Muscle of back (tissue), 11 donors: ENCODE data around the gene RAB27B. TPM values are rescaled to one million over a fixed set of nuclear protein-coding genes. Genes with fewer than 3 reads are reported as not detected.

Experiments used
- DNase-seq, 3 donors: peaks; one replicate each; pipeline versions ENCODE4 v3.0.0 to v3.0.0-alpha.2; 2013
- polyA plus RNA-seq, 10 donors: library from polyadenylated mRNA; unstranded; fragments of 120-200 nt; gene quantifications; one replicate each; pipeline ENCODE4 v1.2.1, GENCODE V29; 2013; ENCODE audit not compliant: insufficient read length in 10 of 10

The RAB27B gene
- polyA plus RNA-seq, 10 donors, result 0.35 to 1.9 (median 0.91) TPM

DNA sequence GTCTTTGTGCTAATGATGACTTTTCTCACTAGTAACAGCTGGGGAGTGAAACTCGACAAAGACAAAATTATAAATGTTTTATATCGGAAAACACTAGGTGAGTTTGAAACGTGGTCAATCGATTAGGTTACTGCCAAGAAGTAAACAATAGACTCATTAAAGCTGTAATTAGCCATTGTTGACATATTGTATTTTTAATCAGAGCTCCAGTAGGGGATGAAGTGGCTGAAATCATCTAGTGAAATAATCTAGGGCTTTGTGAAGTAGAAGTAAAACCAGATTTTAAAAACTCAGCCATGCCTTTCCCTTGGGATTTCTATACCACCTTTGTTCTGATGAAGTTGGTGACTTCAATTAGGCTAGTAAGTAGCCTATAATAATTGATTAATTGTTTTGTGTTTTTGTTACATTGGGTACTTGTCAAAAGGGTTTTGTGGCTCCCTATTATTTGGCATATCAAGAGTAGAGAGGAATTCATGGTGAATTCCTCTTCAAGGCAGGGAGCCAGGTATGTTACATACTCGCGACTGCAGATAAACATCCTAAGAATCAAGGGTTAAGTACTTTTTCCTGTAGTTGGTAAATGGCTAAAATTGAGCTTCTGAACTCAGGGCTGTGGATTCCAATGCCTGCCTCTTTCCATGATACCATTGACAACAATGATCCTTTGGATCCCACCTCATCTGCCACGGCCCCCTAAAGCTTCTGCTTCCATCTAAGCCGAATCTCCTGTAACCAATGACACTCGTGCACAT, 31.6 kb downstream of the RAB27B start:
- no peak for DNase-seq

GRCh38 chr18:54860941-54861340, 32.7 kb downstream of the RAB27B start:
- no peak for DNase-seq

- no peak for DNase-seq
These were observed 38.9 kb downstream of the RAB27B start for GRCh38 chr18:54867131-54867530.

DNA sequence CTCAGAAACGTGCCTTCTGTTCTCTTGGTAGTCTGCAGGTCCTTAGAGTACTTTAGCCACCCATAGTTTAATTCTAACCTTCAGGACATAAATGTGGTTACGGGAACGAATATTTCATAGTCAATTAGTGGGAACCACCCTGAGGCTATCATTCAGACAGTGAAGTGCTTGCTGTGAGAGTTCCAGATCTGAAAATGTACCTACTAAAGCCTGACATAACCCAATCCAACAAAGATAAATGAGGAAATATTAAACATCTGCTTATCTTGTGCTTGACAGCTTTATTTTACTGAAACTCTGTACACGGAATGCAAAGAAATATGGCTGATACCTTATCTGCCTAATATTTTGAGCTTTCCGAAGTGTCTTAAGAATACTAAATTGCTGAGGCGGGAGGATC, 43.0 kb downstream of the RAB27B start:
- DNase-seq, result no peak

- DNase-seq, result no peak
These were observed 44.4 kb downstream of the RAB27B start for GRCh38 chr18:54872681-54873080.

DNA sequence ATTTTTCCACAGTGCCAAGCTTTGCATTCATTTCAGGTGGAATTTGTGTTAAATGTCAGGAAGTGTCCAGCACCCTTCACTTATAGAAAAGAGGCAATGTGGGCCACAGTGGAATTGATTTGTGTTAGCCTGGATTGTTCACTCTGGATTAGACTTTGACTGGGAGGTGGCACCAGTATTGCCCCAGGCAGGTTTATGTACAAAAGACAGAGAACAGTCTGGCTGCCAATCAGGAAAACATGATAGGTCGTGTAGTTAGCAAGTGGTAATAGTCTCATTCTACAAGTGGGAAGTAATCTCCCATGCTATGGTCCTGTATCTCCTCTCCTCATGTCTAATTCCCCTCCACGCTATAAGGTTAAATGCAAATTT, 45.6 kb downstream of the RAB27B start:
- DNase-seq, result no peak

- no peak for DNase-seq
These were observed 46.8 kb downstream of the RAB27B start for GRCh38 chr18:54875063-54875462.

DNA sequence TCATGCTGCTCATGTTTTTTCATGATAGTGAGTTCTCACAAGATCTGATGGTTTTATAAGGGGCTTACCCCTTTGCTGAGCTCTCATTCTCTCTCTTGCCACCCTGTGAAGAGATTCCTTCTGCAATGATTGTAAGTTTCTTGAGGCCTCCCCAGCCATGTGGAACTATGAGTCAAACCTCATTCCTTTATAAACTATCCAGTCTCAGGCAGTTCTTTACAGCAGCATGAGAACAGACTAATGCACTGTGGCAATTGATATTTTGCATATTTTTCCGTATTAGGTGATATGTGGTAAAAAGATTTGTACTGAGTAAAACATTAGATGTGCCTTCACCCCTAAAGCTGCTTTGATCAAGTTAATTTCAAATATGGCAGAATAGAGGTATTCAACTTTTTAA, 48.8 kb downstream of the RAB27B start:
- no peak for DNase-seq

- DNase-seq, result no peak
These were observed 49.9 kb downstream of the RAB27B start for GRCh38 chr18:54878159-54878622.

DNA sequence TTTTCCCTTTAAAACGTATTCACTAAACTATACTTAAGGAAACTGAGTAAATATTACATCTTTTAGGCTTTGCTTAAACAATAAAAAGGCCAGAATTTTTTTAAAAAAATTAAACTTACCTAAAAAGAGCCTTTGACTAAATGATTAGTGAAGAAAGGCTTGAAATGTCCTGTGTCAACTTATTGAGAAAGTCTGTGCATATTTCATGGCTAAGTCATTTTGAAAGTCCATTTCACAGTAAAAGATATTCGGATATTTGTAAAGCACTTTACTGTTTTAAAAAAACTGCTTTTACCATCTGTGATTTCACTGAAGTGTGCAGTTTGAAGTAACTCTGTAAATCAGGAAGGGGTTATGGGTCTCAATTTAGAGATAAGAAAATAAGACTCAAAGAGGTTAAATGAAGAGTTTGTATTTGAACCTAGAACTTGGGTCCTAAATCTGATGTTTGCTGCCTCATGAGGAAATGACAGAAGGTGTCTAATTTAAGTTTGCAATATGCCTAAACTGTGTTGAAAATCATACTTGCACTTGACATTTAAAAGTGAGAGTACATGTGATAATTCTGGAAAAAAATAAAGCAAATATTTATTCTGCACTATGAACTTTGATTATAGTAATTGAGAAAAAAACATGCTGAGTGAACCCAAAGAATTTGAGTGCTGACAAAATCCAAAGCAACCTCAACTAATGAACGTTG, 50.5 kb downstream of the RAB27B start:
- DNase-seq, result no peak

- no peak for DNase-seq
These were observed 51.4 kb downstream of the RAB27B start for GRCh38 chr18:54879691-54880090.

- DNase-seq, result peak in 2 of 3 donors; percentile 28 to 37
These were observed 52.3 kb downstream of the RAB27B start for GRCh38 chr18:54880395-54881105.

DNA sequence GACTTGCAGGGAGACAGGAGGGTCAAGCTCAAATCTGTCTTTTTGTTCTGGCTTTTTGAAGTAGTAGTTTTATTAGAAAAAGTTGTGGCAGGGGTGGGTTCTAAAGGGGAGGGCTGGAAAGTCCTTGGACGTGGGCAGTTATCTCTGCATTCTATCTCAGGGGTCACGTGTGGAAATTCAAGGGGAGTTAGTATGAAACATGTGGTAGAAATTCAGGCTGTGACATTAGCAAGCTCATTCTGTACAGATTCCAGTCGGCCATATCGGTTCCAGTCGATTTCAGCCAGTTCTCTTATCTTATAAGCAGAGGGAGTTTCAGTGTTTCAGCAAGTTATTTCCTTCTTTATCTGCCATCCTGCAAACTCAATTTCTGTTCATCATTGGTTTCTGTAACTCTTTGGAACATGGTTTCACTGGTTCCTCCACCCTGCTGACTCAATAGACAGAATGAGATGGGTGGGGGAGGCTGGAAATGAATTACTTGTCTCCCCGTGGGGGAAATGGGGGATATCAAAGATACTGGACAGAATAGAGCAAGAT, 53.0 kb downstream of the RAB27B start:
- DNase-seq, result peak in 1 of 3 donors; percentile 19

DNA sequence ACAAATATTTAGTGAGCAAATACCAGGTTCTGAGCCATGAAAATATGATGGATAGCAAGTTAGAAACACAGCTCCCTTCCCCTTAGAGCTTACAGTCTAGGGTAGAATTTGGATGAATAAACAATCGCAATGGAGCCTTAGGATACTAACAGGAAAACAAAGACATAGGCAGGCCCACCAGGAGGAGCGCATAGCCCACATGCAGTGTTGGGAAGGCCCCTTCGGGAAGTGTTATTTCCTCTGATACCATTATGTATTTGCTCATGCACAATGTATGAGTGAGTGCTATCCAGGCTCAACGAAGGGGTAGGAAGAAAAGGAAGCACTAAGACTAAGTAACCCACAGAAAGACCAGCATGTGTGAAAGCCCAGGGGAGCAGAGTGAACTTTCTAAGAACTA, 54.0 kb downstream of the RAB27B start:
- no peak for DNase-seq

DNA sequence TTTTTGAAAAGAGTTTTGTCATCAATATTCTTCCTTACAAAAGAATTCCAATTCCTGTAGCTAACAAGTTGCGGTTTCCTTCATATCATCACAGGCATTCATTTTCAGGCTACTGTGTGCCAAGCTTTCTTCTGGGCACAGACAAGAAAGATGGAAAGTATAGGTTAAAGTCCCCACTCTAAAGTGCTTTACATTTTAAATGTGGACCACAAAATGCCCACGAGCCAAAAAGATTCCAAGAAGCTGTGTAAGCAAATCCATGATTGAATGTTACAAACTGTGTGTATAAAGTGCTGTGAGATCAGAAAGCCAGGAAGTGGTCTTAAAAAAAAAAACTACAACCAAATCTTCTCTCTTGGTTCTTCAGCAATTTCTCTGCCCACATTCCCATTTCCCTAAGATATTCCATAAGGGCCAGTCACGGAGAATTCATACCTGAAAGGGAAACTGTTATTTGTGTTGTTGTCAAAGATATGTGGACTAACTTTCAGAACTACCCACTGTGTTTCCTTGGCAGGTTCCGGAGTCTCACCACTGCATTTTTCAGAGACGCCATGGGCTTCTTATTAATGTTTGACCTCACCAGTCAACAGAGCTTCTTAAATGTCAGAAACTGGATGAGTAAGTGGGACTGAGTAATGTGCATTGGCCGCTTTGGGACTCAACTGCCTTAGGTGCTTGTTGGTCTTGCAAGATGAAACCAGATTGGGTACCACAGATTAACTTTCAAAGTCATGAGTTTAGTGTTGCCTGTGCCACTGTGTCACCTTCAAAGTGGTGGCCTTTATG, 55.7 kb downstream of the RAB27B start:
- no peak for DNase-seq

- no peak for DNase-seq
These were observed 60.1 kb downstream of the RAB27B start for GRCh38 chr18:54888378-54888777.

GRCh38 chr18:54888933-54889332, 60.7 kb downstream of the RAB27B start:
- DNase-seq, result no peak

DNA sequence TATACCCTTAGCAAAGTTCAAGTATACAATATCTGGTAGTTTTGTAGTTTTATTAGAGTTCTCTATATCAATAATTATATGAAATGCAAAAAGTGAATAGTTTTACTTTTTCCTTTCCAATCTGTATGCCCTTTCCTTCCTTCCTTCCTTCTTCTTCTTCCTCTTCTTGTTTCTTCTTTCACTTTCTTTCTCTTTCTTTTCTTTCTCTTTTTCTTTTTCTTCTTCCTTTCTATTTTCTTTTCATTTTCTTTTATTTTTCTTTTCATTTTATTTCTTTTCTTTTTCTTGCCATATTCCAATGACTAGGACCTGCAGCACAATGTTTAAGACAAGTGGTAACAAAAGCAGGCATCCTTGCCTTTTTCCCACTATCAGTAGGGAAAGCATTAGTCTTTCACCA, 71.2 kb downstream of the RAB27B start:
- no peak for DNase-seq

- DNase-seq, result no peak
These were observed 72.0 kb downstream of the RAB27B start for GRCh38 chr18:54900290-54900689.

DNA sequence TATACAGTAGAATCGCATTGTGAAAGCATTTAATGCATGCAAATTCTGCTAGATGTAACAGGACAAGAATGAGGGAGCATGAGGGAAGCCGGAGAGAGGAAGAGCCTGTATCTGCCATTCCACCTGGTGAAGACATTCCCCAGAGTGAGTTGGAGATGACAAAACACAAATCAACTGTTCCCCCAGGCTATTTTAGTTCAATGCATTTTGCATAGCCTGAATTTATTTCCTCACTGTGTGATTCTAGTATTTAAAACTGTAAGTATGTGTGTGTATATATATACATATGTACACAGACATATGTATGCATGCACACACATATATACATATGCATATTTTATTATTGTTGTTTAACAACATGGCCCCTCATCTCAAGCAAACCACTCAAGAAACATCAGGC, 76.3 kb downstream of the RAB27B start:
- no peak for DNase-seq

DNA sequence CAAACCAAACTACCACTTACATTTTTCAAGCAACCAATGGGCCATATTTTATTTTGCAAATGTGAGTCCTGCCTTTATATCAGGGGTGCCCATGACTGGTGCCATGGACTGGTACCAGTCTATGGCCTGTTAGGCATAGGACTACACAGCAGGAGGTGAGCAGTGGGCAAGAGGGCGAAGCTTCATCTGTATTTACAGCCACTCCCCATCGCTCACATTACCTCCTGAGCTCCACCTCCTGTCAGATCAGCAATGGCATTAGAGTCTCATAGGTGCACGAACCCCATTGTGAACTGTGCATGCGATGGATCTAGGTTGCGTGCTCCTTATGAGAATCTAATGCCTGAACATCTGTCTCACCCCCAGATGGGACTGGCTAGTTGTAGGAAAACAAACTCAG, 77.4 kb downstream of the RAB27B start:
- no peak for DNase-seq
